Endothelial cell of umbilical vein (primary cell): Measurements from ENCODE around the gene UBA52. TPM values are rescaled to one million over a fixed set of nuclear protein-coding genes. Genes with fewer than 3 reads are reported as not detected.

Experiments
- BruUV-seq: library from RNA; stranded (reverse); fragments of 400-500 nt; replicated peaks from 2 replicates; lab custom pipeline; 2021; lab: Mats Ljungman, UMichigan
- CTCF ChIA-PET: fragments of 300-600, 350-600 bp; sonication (Branson Sonifier 250); formaldehyde crosslinking; loops from one replicate; lab custom pipeline; 2021; ENCODE audit warnings: antibody characterized with exemption, inconsistent platforms; lab: Charles Lee
- POLR2A ChIA-PET: fragments of 300-600, 350-600 bp; sonication (Branson Sonifier 250); formaldehyde crosslinking; loops from one replicate; lab custom pipeline; 2021; ENCODE audit warnings: antibody characterized with exemption, inconsistent platforms; lab: Charles Lee
- DNase-seq: peaks from one replicate; pipeline ENCODE4 v3.0.0-alpha.2; 2011; ENCODE audit warnings: low read depth, low spot score
- FAIRE-seq: peaks from 2 replicates; lab custom pipeline; 2011; peaks lifted over from hg19 to GRCh38; lab: Jason Lieb, UNC
- H2AFZ ChIP-seq: 2 replicates; pipeline ENCODE4 v1.6.0; 2012; ENCODE audit warnings: low read depth, low read length, control low read depth, inconsistent platforms
- H3K27ac ChIP-seq: 2 replicates; pipeline ENCODE4 v1.5.1; 2011; ENCODE audit warnings: low read depth, mild to moderate bottlenecking, control low read depth, low read length, moderate library complexity; ENCODE audit not compliant: insufficient read depth
- H3K27me3 ChIP-seq, 2 experiments: 2 replicates each; pipeline versions ENCODE4 v1.6.0 to v1.6.1; 2011; ENCODE audit warnings: low read length in 2 of 2, mixed read lengths in 1 of 2; ENCODE audit not compliant: control insufficient read depth in 2 of 2, insufficient read depth in 2 of 2
- H3K36me3 ChIP-seq, 2 experiments: 2 replicates in 1 of 2; 3 replicates in 1 of 2; pipeline ENCODE4 v1.5.1; 2011; ENCODE audit warnings: low read length in 2 of 2, mild to moderate bottlenecking in 1 of 2, moderate library complexity in 1 of 2; ENCODE audit not compliant: control insufficient read depth in 2 of 2, insufficient read depth in 2 of 2; ENCODE audit errors: extremely low read depth in 1 of 2
- H3K4me1 ChIP-seq: 3 replicates; pipeline ENCODE4 v1.5.1; 2011; ENCODE audit warnings: mild to moderate bottlenecking, low read length; ENCODE audit not compliant: control insufficient read depth, insufficient read depth; ENCODE audit errors: extremely low read depth
- H3K4me2 ChIP-seq: 2 replicates; pipeline ENCODE4 v1.6.1; 2011; ENCODE audit warnings: low read length, control low read depth, mixed read lengths; ENCODE audit not compliant: insufficient read depth
- H3K4me3 ChIP-seq, 3 experiments: fragments of 200-600 bp in 1 of 3; sonication (generic), shearing (Covaris generic) in 1 of 3; replicated peaks in 1 of 3; 2 replicates each; pipeline ENCODE4 v1.5.1; 2011 to 2016; ENCODE audit warnings: control low read depth in 3 of 3, low read length in 3 of 3, mild to moderate bottlenecking in 2 of 3, inconsistent platforms in 1 of 3, low read depth in 1 of 3, moderate library complexity in 1 of 3; ENCODE audit not compliant: insufficient read depth in 1 of 3
- H3K79me2 ChIP-seq: 2 replicates; pipeline ENCODE4 v1.6.0; 2012; ENCODE audit warnings: low read length, inconsistent platforms; ENCODE audit not compliant: control insufficient read depth, insufficient read depth
- H3K9ac ChIP-seq: replicated peaks from 2 replicates; pipeline ENCODE3; 2011; ENCODE audit warnings: low read length, control low read depth; ENCODE audit not compliant: insufficient read depth; ENCODE audit errors: extremely low read depth
- H3K9me1 ChIP-seq: replicated peaks from 3 replicates; pipeline ENCODE4 v1.6.0; 2011; ENCODE audit warnings: mild to moderate bottlenecking, low read length; ENCODE audit not compliant: control insufficient read depth, insufficient read depth; ENCODE audit errors: extremely low read depth
- H3K9me3 ChIP-seq: replicated peaks from 2 replicates; pipeline ENCODE4 v1.5.1; 2012; ENCODE audit warnings: low read length, inconsistent platforms; ENCODE audit not compliant: control insufficient read depth, insufficient read depth
- H4K20me1 ChIP-seq: replicated peaks from 2 replicates; pipeline ENCODE3; 2011; ENCODE audit warnings: mild to moderate bottlenecking, low read length; ENCODE audit not compliant: control insufficient read depth, insufficient read depth; ENCODE audit errors: extremely low read depth
- CTCF ChIP-seq, 2 donors: IDR thresholded peaks; 1 replicate in 1 of 2; 2 replicates in 1 of 2; pipeline ENCODE4 v1.5.1; 2011; ENCODE audit warnings: low read length in 2 of 2, mild to moderate bottlenecking in 2 of 2, moderate library complexity in 2 of 2, control low read depth in 1 of 2, inconsistent platforms in 1 of 2, low read depth in 1 of 2; ENCODE audit not compliant: insufficient read depth in 1 of 2; ENCODE audit errors: extremely low read depth in 1 of 2
- dilution Hi-C: fragments of 300-500 bp; cut with MboI; formaldehyde crosslinking; loops from one replicate; pipeline ENCODE4 v1.15.0; 2019; ENCODE audit warnings: low sequenced_read_pairs; ENCODE audit not compliant: extremely low pct_ligation_motif_present
- intact Hi-C: fragments of 100-400 bp; cut with micrococcal nuclease; formaldehyde crosslinking; loops from one replicate; pipeline ENCODE4 v1.10.0; 2022
- polyA plus RNA-seq, 4 experiments: library from polyadenylated mRNA; depleted of rRNA in 3 of 4; stranded (reverse) in 3 of 4; unstranded in 1 of 4; fragments of >200 nt; gene quantifications; 2 replicates each; pipeline versions ENCODE4 v1.2.1 to v1.2.3, GENCODE V29; 2011 to 2012; ENCODE audit warnings: missing spikeins in 1 of 4
- total RNA-seq: library from RNA; stranded (reverse); gene quantifications from 2 replicates; pipeline ENCODE4 v1.2.3, GENCODE V29; 2021
- TF ChIP-seq, protein P1 (sequence below): IDR thresholded peaks from 2 replicates; pipeline ENCODE4 v1.6.1; 2011; ENCODE audit not compliant: insufficient read depth, insufficient read length

The UBA52 gene
- total and polyA plus RNA-seq, 2 donors (not counting 3 experiments of a cell fraction or from before 2014, with no cell fraction given) = 1,221 to 3,506 TPM

DNA sequence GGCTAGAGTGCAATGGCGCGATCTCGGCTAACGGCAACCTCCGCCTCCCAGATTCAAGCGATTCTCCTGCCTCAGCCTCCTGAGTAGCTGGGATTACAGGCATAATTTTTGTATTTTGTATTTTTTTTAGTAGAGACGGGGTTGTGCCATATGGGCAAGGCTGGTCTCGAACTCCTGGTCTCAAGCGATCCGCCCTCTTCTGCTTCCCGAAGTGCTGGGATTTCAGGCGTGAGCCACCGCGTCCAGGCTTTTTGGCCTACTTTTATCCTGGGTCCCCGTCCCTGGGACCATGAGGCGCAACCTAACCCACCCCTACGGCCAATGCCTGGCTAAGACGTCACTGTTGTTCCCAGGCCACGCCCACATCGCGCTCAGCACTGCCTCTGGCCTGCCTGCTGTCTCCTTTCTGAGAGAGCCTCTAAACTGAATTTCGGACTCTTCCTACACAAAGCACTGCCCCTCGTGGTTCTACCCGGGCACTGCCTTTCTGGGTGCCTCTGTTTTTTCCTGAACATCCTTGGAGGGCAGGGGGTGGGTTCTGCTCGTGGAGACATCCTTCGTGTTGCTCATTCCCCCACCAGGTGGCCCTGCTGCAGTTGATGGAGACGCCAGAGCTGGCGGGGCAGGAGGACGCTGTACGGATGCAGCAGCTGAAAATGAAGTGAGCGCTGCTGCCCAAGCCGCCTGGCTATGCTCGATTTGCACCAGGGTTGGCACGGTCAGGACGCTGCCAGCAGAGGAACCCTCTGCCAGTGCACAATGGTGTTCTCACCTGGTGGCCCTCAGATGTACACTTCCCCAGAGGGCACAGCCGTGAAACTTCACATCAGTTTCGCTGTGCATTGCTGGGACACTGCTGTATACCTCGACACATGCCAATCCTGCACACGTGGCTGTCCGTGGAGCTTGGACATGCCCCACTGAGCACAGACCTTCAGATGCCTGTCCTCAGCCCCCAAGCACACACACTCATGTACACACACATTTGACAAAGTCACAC is 18.9 kb downstream of the UBA52 start:
- H3K36me3 ChIP-seq = peaks cover 0 to 2% of the 10 kb centered on the region in 2 experiments
- H3K9me3 ChIP-seq = no peaks in the 10 kb centered on the region
- H3K27ac ChIP-seq = no peak overlapping the region
- no peak overlapping the region for H2AFZ ChIP-seq
- TF ChIP-seq CTCF (IDR thresholded peaks at IDR 0.05; ENCODE audit: extremely low read depth in 1 of 2, insufficient read depth in 1 of 2, low read depth in 1 of 2, low read length in 2 of 2) = peak; percentile 4 to 17
- TF ChIP-seq, protein P1, sequence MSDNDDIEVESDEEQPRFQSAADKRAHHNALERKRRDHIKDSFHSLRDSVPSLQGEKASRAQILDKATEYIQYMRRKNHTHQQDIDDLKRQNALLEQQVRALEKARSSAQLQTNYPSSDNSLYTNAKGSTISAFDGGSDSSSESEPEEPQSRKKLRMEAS = no peak
- no peak for FAIRE-seq
- H3K9me1 ChIP-seq = no peaks in the 10 kb centered on the region
- DNase-seq = no peak
- ChIA-PET CTCF (interaction anchor here (0.5 to 3.4 kb wide), 10 partner anchors 11 to 257 kb away, joined by 3 to 24 read pairs (median 6); partner anchors contain the start of genes ELL, KXD1, TMEM59L and UBA52), POLR2A (interaction anchor here (0.7 kb wide), 1 partner anchor 32 kb away, joined by 9 read pairs; no protein-coding TSS in a partner anchor)
- no peaks in the 10 kb centered on the region for H4K20me1 ChIP-seq
- peak overlapping the region; percentile 68 for H3K4me2 ChIP-seq
- H3K4me3 ChIP-seq = peak overlapping the region in 1 of 3 experiments; percentile 65
- H3K9ac ChIP-seq = no peak overlapping the region
- H3K4me1 ChIP-seq = peaks cover 20% of the 10 kb centered on the region
- dilution Hi-C loops (no loop called here), intact Hi-C loops (loop anchor here (1.0 kb wide), 1 partner anchor 329 kb away; the partner anchor contains the start of genes COPE and DDX49)
- H3K79me2 ChIP-seq = no peaks in the 10 kb centered on the region
- TSS peak; percentile 8 for BruUV-seq
- H3K27me3 ChIP-seq = no peaks in the 10 kb centered on the region
